A673 (cell line): ENCODE results near the gene DOCK4.

Experiments
- CTCF ChIP-seq: fragments of 300-800, 200-600 bp; sonication (generic); conservative IDR thresholded peaks from 2 replicates; pipeline ENCODE4 v1.5.1; 2017; ENCODE audit warnings: low read depth, mild to moderate bottlenecking, antibody characterized with exemption, low read length, moderate library complexity, mixed read lengths
- EZH2 ChIP-seq: fragments of 200-600 bp; sonication (generic); IDR thresholded peaks from 2 replicates; pipeline ENCODE4 v1.6.1; 2017; ENCODE audit warnings: borderline replicate concordance, low read depth, mild to moderate bottlenecking, mixed read lengths, antibody characterized with exemption, low read length; ENCODE audit not compliant: poor library complexity, severe bottlenecking

- TF ChIP-seq CTCF (no peak), EZH2 (no peak)
These were observed 180.6 kb downstream of the DOCK4 start for GRCh38 chr7:112025556-112025955.
